NCI-H2107 treated with DMSO at 0.1 percent for 48 hours (cell line): ENCODE data around the gene DCDC2B.
A peak's percentile ranks its signal among the peaks of the same experiment; 100 is the strongest.

Experiments
- DNase-seq: peaks from one replicate; lab custom pipeline; 2025; ENCODE audit not compliant: unreplicated experiment; lab: John Stamatoyannopoulos, UW

DCDC2B gene

GRCh38 chr1:32221980-32222755 lies 13.3 kb downstream of the DCDC2B start, which contains the start of the genes EIF3I and TMEM234:
Gene EIF3I (plus strand): TSS chr1:32222407. CDS start chr1:32222442, 35 bp downstream.
Gene TMEM234 (minus strand): TSS chr1:32222353. CDS start chr1:32222322, 31 bp downstream.
- DNase-seq, result peak; percentile 81

GRCh38 chr1:32223683-32224082 lies 14.8 kb downstream of the DCDC2B start:
- no peak for DNase-seq

- DNase-seq, result no peak
Observed at GRCh38 chr1:32224285-32224684, 15.4 kb downstream of the DCDC2B start.

- DNase-seq, result no peak
Observed at GRCh38 chr1:32228771-32229170, 19.9 kb downstream of the DCDC2B start.

- DNase-seq, result no peak
Observed at GRCh38 chr1:32231843-32232432, 23.0 kb downstream of the DCDC2B start.

- no peak for DNase-seq
Observed at GRCh38 chr1:32232558-32233304, 23.8 kb downstream of the DCDC2B start.

- no peak for DNase-seq
Observed at GRCh38 chr1:32234792-32235191, 25.9 kb downstream of the DCDC2B start.

DNA sequence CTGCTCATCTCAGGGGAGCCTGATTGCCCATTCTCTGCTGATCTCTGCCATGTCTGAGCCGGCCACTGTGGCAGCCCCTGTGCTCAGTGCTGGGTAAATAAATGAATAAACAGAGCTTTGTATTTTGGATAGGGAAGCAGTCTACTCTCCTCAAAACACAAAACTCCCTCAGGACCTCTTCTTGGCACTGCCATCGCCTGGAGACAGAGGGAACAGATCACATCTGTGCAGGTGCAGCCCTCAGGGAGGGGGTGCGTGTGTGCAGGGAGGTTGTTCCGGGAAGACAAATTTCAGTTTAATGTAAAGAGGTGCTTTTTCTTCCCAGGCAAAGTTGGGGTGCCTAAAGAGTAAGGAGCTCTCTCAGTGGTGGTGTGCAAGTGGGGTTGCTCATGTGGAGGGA lies 30.4 kb downstream of the DCDC2B start:
- DNase-seq, result peak; percentile 78

DNA sequence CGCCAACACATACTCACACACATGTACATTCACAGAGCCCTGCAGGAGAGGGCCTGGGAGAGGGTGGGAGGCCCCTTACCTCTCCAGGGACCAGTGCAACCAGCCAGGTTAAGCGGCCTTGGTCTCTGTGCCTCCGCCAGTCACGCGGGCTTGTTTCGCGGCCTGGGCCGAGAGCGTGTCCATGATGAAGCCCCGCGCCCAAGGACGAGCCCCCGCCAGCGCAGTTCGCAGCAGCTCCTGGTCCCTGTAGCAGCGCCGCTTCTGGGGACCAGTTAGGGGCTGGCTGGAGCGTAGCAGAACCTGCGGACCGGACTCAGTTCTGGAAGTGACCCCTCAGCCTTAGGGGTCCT lies 30.9 kb downstream of the DCDC2B start:
- DNase-seq, result peak; percentile 74

- DNase-seq, result peak; percentile 86
Observed at GRCh38 chr1:32240140-32240951, 31.5 kb downstream of the DCDC2B start.

- peak; percentile 55 for DNase-seq
Observed at GRCh38 chr1:32241001-32241763, 32.3 kb downstream of the DCDC2B start.

DNA sequence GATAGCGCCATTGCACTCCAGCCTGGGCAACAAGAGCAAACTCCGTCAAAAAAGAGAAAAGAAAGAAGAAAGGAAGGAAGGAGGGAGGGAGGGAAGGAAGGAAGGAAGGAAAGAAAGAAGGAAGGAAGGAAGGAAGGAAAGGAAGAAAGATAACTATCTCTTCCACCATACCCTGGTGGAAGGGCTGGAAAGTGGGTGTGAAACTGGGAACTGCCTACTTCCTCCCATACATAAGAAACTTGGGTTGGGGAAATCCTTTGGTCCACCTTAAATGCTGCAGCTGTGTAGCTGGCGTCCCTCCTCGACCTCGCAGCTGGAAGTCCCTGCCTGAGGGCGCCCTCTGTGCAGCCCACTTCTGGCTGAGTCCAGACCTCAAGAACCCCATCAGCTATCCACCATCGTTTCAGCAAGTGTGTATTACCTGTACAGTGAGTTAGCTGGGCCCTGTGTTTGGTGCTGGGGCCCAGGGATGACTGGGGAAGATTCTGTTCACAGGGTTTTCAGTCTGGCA lies 33.5 kb downstream of the DCDC2B start:
- no peak for DNase-seq

DNA sequence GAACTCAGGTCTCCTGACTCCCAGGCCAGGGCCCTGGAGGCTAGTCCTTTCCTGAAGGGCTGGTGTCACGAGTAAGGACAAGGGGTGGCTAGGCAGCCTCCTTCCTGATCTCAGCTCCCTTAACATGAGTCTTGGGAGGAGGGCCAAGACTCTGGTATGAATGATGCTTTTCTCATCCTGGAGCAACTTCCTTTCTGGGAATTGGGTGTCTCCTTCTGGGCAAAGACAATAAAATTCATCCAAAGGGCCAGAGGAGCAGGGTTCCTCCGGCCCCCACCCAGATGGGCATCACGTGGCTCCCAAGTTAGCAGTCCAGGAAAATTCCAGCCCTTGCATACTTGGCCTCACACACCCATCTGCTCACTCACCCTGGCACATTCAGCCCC lies 38.0 kb downstream of the DCDC2B start, which contains the start of gene FAM167B:
FAM167B (plus strand) TSS at position 335 of the 386 bp plus-strand sequence. CDS start 200 bp downstream, outside the sequence.
- no peak for DNase-seq

DNA sequence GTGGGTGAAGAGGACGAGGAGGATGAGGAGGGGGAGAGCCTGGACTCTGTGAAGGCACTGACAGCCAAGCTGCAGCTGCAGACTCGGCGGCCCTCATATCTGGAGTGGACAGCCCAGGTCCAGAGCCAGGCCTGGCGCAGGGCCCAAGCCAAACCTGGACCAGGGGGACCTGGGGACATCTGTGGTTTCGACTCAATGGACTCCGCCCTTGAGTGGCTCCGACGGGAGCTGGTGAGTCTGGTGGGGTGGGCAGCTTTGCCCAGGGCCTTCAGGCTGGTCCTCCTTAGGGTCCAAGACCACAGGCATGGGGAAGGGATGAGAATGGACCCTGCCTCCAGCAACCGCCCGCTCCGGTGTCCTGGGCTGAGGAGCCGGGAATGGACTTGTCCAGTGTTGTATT lies 38.6 kb downstream of the DCDC2B start:
- DNase-seq, result no peak

GRCh38 chr1:32247983-32248889 lies 39.3 kb downstream of the DCDC2B start:
- DNase-seq, result peak; percentile 49

- no peak for DNase-seq
Observed at GRCh38 chr1:32249831-32250525, 41.1 kb downstream of the DCDC2B start.

DNA sequence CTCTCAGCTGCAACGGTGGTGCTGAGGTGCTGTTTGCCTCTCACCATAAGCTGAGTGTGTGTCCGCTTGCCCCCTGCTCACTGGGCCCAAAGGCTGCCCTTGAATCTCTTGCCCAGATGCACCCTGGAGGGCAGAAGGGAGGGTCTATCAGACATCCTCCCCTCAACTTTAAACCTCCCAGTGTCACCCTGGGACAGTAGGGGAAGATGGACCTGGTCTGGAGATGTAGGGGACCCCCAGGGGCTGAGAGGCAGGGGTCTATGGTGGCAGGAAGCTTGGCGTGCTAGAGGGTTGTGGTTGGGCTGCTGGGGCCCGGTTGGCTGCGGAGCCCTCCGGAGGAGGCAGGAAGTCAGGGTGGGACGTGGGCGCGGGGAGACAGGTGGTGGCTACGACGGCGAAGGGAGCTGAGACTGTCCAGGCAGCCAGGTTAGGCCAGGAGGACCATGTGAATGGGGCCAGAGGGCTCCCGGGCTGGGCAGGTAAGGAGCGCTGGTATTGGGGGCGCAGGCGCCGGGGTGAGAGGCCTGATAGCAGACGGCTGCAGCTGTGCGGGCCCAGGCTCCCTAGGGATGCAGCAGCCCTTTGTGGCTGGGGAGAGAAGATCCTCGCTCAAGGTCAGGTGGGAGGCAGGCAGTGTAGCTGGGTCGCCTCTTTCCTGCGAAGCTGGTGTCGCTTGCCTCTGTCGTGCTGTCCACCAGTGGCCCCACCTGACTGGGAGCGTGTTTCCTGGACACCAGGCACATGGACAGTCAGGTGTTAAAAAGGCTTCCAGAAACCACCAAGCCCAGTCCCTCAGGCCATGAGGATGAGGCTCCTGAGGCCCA lies 42.2 kb downstream of the DCDC2B start, which contains the start of gene LCK:
LCK (plus strand) TSS at position 373 of the 824 bp plus-strand sequence. CDS start 23,065 bp downstream, outside the sequence.
- no peak for DNase-seq
